Body of pancreas (tissue), 4 donors: ENCODE data around the gene TUBB2B.
"Not testable (repeated sequence)": the region's sequence is repeated elsewhere in the genome, so short reads cannot be mapped to it uniquely, and the experiment has no call there.

Source experiments
- POLR2A ChIP-seq, 3 donors: fragments of 450-650 bp; IDR thresholded peaks; one replicate each; pipeline ENCODE4 v1.6.1; 2016; ENCODE audit warnings: antibody characterized with exemption in 3 of 3, mild to moderate bottlenecking in 2 of 3
- TF ChIP-seq, protein P1 (sequence below), 7 experiments: fragments of 450-650 bp in 4 of 7; fragments of 200-600 bp in 3 of 7; sonication (generic) in 3 of 7; IDR thresholded peaks; one replicate each; pipeline ENCODE4 v1.5.1; 2016 to 2019; ENCODE audit warnings: antibody characterized with exemption in 7 of 7

DNA sequence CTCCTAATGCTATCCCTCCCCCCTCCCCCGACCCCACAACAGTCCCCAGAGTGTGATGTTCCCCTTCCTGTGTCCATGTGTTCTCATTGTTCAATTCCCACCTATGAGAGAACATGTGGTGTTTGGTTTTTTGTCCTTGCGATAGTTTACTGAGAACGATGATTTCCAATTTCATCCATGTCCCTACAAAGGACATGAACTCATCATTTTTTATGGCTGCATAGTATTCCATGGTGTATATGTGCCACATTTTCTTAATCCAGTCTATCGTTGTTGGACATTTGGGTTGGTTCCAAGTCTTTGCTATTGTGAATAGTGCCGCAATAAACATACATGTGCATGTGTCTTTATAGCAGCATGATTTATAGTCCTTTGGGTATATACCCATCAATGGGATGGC lies 29.7 kb downstream of the TUBB2B start:
- TF ChIP-seq, protein P1, sequence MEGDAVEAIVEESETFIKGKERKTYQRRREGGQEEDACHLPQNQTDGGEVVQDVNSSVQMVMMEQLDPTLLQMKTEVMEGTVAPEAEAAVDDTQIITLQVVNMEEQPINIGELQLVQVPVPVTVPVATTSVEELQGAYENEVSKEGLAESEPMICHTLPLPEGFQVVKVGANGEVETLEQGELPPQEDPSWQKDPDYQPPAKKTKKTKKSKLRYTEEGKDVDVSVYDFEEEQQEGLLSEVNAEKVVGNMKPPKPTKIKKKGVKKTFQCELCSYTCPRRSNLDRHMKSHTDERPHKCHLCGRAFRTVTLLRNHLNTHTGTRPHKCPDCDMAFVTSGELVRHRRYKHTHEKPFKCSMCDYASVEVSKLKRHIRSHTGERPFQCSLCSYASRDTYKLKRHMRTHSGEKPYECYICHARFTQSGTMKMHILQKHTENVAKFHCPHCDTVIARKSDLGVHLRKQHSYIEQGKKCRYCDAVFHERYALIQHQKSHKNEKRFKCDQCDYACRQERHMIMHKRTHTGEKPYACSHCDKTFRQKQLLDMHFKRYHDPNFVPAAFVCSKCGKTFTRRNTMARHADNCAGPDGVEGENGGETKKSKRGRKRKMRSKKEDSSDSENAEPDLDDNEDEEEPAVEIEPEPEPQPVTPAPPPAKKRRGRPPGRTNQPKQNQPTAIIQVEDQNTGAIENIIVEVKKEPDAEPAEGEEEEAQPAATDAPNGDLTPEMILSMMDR (IDR thresholded peaks at IDR 0.05): not testable (repeated sequence)
- not testable (repeated sequence) for TF ChIP-seq POLR2A (IDR thresholded peaks at IDR 0.05)
